ENCODE measurements around the gene XRN1. TPM values are rescaled to one million over a fixed set of nuclear protein-coding genes. Genes with fewer than 3 reads are reported as not detected.

The XRN1 gene
- total RNA-seq, 2 experiments from 2014 or later: 38.7 to 40.0 TPM

Other genes with a start within 250 kb of the XRN1 start
- gene GK5, start 222.5 kb downstream of the XRN1 start, total RNA-seq: 10 to 100 TPM in 1 of 2 experiments, 1 to 10 TPM in 1; 10.0 to 10.8 TPM
- gene ATR, start 130.7 kb upstream of the XRN1 start, total RNA-seq: 10 to 100 TPM; 38.3 to 42.4 TPM
- 1 to 10 TPM; 6.2 to 7.0 TPM for gene PLS1, start 148.4 kb upstream of the XRN1 start, total RNA-seq